BJ (cell line): ENCODE results near the gene MUC21. TPM values are rescaled to one million over a fixed set of nuclear protein-coding genes. Genes with fewer than 3 reads are reported as not detected.
A peak's percentile ranks its signal among the peaks of the same experiment; 100 is the strongest.

Experiments
- CTCF ChIA-PET: fragments of 350-600 bp; formaldehyde crosslinking; extraction: SDS; loops from one replicate; lab custom pipeline; 2021; ENCODE audit warnings: antibody characterized with exemption, inconsistent platforms; lab: Yijun Ruan, JAX
- POLR2A ChIA-PET: fragments of 300-600 bp; sonication (Branson Sonifier 250); formaldehyde crosslinking; extraction: SDS; loops from one replicate; lab custom pipeline; 2021; ENCODE audit warnings: antibody characterized with exemption; lab: Charles Lee
- DNase-seq: peaks from one replicate; pipeline ENCODE4 v3.0.0-alpha.2; 2011; ENCODE audit warnings: low read depth
- H3K27me3 ChIP-seq: 2 replicates; pipeline ENCODE4 v1.6.0; 2011; ENCODE audit warnings: low read length; ENCODE audit not compliant: control insufficient read depth, insufficient read depth
- H3K36me3 ChIP-seq: 2 replicates; pipeline ENCODE4 v1.5.1; 2011; ENCODE audit warnings: low read length; ENCODE audit not compliant: control insufficient read depth, insufficient read depth
- H3K4me3 ChIP-seq: 2 replicates; pipeline ENCODE4 v1.5.1; 2011; ENCODE audit warnings: low read depth, mild to moderate bottlenecking, control low read depth, low read length
- polyA plus RNA-seq: library from polyadenylated mRNA; depleted of rRNA; stranded (reverse); fragments of >200 nt; gene quantifications from 2 replicates; pipeline ENCODE4 v1.2.3, GENCODE V29; 2011
- TF ChIP-seq, protein P1 (sequence below): IDR thresholded peaks from 2 replicates; pipeline ENCODE4 v1.5.1; 2011; ENCODE audit warnings: low read depth, mild to moderate bottlenecking, control low read depth, inconsistent platforms, low read length, moderate library complexity; ENCODE audit not compliant: insufficient read depth

MUC21 gene
- polyA plus RNA-seq, 1 experiment, result not detected

DNA sequence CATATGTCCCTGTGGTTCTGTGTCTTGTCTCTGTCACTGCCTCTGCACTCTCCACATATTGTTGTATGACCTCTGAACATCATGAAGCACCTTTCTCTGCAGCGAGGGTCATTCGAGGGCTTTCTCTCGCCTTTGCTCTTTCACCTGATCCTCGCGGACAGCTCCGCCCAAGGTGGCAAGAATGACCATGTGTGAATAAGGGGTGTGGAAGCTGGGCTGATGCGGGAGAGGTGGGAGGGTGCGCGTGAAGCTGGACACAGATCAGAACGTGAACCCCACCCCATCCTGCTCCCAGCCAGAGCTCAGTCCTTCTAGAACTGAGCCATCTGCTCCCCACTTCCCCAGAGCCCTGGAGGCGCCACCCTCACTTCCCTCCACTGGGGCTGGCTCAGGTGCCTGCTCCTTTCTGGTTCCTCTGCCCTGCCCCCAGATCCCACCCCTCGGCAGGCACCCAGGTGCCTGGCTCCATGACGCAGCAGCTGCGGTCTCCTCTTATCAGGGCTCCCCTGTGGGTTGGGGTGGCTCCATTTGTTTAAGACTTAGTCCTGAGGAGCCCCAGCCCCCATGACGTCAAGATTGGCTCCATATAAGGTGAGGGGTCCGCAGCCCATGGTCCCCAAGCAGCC is 43.0 kb upstream of the MUC21 start, which contains the start of gene MUCL3:
Gene MUCL3 (plus strand): TSS at position 613 of the 626 bp plus-strand sequence. CDS start 27 bp downstream, outside the sequence.
- CTCF ChIA-PET, result interaction anchor here (0.7 to 3.4 kb wide), 10 partner anchors 10 to 146 kb away, joined by 3 to 39 read pairs (median 4); partner anchors contain the start of gene SFTA2
- TF ChIP-seq, protein P1, sequence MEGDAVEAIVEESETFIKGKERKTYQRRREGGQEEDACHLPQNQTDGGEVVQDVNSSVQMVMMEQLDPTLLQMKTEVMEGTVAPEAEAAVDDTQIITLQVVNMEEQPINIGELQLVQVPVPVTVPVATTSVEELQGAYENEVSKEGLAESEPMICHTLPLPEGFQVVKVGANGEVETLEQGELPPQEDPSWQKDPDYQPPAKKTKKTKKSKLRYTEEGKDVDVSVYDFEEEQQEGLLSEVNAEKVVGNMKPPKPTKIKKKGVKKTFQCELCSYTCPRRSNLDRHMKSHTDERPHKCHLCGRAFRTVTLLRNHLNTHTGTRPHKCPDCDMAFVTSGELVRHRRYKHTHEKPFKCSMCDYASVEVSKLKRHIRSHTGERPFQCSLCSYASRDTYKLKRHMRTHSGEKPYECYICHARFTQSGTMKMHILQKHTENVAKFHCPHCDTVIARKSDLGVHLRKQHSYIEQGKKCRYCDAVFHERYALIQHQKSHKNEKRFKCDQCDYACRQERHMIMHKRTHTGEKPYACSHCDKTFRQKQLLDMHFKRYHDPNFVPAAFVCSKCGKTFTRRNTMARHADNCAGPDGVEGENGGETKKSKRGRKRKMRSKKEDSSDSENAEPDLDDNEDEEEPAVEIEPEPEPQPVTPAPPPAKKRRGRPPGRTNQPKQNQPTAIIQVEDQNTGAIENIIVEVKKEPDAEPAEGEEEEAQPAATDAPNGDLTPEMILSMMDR, result no peak
- no peak for DNase-seq
- Histone ChIP-seq H3K4me3 (no peak within 1 kb of the TSS), H3K27me3 (peaks cover 4% of the 10 kb centered on the region; the same call in 1 of the 2 replicates), H3K36me3 (no peaks in the 10 kb centered on the region)
- POLR2A ChIA-PET, result no interaction called here

DNA sequence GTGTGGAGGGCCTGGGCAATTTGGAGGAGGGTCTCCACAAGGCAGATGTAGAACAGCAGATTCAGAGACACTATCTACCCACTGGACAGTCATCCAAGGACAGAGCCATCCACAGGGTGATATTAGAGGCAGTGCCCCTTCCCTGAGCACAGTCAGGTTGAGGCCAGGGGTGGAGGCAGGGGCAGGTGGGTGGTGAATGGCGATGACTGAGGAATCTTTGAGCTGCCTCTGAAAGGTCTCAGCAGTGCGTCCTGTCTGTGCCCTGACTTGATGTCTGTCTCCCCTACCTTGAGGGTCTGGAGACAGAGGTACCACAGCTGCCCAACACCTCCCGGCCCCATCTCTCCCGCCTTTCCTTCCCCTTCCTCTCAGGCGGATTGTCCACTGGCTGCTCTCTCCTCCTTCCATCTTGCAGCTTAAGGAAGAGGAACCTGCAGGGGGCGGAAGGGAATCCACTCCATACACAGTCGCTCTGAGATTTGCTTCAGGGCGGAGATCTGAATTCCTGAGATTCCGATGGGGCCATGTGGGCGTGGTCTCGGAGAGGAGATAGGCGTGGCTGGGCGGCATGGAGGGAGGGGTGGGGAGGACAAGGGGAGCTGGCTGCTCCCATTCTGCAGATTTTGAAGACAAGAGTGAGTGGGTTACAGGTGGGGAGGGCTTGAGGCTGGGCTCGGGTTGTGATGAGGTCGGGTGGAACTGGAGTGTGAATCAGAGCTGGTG is 41.0 kb upstream of the MUC21 start:
- Histone ChIP-seq H3K27me3 (peaks cover 10% of the 10 kb centered on the region), H3K36me3 (no peaks in the 10 kb centered on the region), H3K4me3 (no peak overlapping the region)
- POLR2A ChIA-PET, result no interaction called here
- TF ChIP-seq, protein P1, result peak; percentile 84
- DNase-seq, result peak; percentile 35
- CTCF ChIA-PET, result interaction anchor here (0.6 to 3.4 kb wide), 23 partner anchors 12 to 172 kb away, joined by 3 to 39 read pairs (median 5); partner anchors contain the start of genes PSORS1C1 and SFTA2

DNA sequence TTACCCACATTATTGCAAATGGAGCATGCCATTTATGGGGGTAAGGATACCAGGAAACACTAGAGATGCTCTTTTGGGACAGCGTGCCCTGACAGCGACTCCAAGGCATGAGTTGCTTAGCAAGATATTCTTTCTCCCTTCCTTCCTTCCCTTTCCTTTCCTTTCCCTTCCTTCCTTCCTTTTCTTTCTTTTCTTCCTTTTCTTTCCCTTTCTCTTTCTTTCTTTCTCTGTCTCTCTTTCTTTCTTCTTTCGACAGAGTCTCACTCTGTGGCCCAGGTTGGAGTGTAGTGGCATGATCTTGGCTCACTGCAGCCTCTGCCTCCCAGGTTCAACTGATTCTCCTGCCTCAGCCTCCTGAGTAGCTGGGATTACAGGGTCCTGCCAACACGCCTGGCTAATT is 39.5 kb upstream of the MUC21 start:
- DNase-seq, result no peak
- POLR2A ChIA-PET, result no interaction called here
- H3K4me3 ChIP-seq, result no peak overlapping the region
- H3K27me3 ChIP-seq, result peaks cover 12% of the 10 kb centered on the region
- TF ChIP-seq, protein P1, result no peak
- CTCF ChIA-PET, result interaction anchor here (0.6 to 3.0 kb wide), 3 partner anchors 94 to 128 kb away, joined by 3 to 12 read pairs (median 10); no protein-coding TSS in a partner anchor
- H3K36me3 ChIP-seq, result no peaks in the 10 kb centered on the region

DNA sequence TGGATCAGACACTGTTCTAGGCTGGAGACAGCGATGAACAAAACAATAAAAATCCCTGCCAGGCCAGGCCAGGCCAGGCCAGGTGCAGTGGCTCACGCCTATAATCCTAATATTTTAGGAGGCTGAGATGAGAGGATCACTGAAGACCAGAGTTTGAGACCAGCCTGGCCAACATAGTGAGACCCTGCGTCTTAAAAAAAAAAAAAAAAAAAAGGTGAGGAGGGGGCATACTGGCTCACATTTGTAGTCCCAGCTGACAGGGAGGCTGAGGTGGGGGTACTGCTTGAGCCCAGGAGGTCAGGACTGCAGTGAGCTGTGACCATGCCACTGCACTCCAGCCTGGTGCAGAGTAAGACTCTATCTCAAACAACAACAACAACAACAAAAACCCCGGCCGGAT is 38.2 kb upstream of the MUC21 start:
- Histone ChIP-seq H3K4me3 (no peak overlapping the region), H3K36me3 (no peaks in the 10 kb centered on the region), H3K27me3 (peaks cover 12% of the 10 kb centered on the region)
- POLR2A ChIA-PET, result no interaction called here
- no peak for DNase-seq
- TF ChIP-seq, protein P1, result no peak
- CTCF ChIA-PET, result interaction anchor here (1.1 to 3.0 kb wide), 2 partner anchors 125 to 134 kb away, joined by 3 to 10 read pairs; no protein-coding TSS in a partner anchor

DNA sequence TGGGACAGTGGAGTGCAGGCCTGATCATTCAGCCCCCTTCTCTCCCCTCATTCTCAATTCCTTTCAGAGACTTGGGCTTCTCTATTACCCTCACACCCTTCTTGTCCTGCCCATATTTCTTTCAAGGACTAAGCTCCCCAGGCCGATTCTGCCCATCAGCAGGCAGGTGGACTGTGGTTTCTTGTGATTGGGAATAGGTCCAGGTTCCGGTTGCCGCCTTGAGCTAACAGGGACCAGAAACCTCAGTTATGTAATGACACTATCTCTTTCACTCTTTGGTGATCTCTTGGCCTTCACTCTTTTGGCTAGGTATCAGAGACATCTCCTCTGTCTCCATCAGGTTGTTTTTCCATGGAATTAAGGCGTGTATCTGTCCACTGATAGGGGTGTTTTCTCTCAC is 36.3 kb upstream of the MUC21 start:
- peaks cover 13% of the 10 kb centered on the region for H3K27me3 ChIP-seq
- DNase-seq, result no peak
- TF ChIP-seq, protein P1, result no peak
- CTCF ChIA-PET, result interaction anchor here (1.0 to 1.2 kb wide), 2 partner anchors 105 to 140 kb away, joined by 3 to 5 read pairs; no protein-coding TSS in a partner anchor
- no peaks in the 10 kb centered on the region for H3K36me3 ChIP-seq
- H3K4me3 ChIP-seq, result no peak overlapping the region
- POLR2A ChIA-PET, result no interaction called here
